GM19455 (cell line): ENCODE results near the gene VWA5B1.

ENCODE experiments used
- ATAC-seq: cut with Tn5 transposase; IDR thresholded peaks from one replicate; pipeline ENCODE4 v1.9.1; 2021; ENCODE audit not compliant: unreplicated experiment

The VWA5B1 gene

GRCh38 chr1:20320704-20321103 is 30.0 kb downstream of the VWA5B1 start:
- no peak for ATAC-seq

DNA sequence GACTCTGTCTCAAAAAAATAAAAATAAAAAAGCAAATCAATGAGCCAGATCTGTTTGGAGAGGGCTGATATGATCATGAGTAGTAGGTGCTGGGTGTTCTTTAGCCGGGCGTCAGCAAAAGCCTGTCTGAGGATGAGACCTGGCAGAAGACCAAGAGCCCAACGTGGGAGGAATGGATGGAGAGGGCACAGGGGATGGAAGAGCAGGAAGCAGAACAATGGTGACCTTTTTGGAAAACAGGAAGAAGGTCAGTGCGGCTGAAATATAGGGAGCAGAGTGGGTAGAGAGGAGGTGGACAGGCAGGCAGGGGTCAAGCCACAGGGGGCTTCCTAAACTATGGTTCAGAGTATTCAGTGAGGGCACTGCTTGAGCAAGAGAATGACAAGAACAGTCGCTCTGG is 30.9 kb downstream of the VWA5B1 start:
- ATAC-seq, result no peak

- peak; percentile 66 for ATAC-seq
Measured at GRCh38 chr1:20322081-20322824, 31.6 kb downstream of the VWA5B1 start.

GRCh38 chr1:20322825-20323612 is 32.3 kb downstream of the VWA5B1 start:
- no peak for ATAC-seq

DNA sequence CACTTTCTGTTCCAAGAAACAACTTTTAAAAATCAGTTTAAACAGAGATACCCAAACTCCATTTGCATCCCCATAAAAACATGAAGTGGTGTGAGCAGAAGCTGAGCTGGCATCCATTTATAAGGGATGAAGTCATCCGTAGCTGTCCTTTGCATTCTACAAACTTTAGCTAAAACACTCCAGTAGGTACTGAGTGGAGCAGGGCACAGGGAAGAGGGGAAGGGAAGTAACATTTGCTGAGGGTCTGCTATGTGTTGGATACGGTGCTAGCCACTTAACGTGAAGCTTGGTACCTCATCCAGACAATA is 32.9 kb downstream of the VWA5B1 start:
- no peak for ATAC-seq

DNA sequence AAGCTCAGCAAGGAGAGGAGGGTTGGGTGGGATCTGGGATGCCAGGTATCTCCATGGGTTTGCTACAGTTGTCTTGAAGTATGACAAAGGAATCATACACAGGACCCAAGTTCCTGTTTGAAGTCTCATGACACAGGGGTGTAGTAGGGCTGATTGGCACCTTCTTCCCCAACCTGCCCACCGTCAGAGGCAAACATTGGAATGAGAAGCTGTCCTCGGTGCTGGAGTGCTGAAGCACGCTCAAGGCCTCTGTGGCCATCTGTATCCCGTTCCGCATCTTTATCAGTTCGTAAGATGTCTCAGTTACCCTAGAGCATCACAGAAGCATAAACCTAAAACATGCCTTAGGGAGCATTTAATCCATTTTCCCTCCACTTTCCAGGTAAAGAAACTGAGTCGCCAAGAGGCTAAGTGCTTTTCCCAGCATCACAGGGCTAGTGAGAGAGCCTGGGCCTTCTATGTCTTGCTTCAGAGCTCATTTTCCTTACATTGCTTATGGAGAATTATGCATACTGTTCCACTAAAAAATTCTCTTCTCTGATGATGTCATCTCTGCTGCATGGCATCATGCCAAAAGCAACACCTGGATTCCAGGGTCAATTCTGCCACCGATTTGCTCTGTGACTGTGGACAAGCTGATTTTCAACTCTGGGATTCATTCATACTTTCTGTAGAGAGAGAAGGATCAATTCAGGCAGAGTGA is 34.2 kb downstream of the VWA5B1 start:
- no peak for ATAC-seq

GRCh38 chr1:20325407-20325843 is 34.8 kb downstream of the VWA5B1 start:
- ATAC-seq, result no peak

GRCh38 chr1:20325844-20326420 is 35.3 kb downstream of the VWA5B1 start:
- no peak for ATAC-seq

DNA sequence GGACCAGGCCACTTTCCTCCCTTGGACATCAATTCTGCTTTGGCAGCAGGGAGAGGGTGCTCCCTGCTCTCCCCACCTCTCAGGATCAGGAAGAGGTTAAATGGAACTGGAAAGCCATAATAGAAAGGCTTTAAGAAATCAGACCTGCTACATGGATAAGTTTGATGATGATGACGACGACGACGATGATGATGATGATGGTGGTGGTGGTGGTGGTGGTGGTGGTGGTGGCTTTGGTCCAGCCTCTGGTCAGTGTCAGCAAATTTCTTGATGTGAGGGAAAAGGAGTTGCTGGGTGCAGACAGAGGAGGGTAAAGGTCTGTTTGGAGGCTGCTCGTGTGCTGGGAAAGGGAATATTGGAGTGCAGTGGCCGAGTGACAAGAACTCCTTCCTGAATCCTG is 36.8 kb downstream of the VWA5B1 start:
- no peak for ATAC-seq

DNA sequence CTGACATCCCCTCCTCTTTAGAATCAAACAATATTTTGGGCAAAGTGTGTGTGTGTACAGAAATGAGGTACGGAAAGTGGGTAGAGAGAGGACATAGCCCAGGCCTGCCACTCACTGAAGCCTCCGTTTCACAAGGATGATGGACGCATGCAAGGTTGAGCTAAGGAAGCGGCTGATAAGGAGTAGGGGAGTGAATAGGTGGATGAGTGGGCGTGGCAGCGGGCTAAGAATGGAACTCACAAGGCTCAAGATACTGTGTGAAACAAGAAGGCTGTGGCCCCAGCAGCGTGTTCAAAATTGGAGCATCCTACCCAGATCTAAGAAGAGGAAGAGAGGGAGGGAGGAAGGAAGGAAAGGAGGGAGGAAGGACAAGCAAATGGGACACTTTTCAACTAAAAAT is 37.5 kb downstream of the VWA5B1 start:
- no peak for ATAC-seq

GRCh38 chr1:20329793-20330542 is 39.3 kb downstream of the VWA5B1 start:
- no peak for ATAC-seq

GRCh38 chr1:20334103-20334502 is 43.4 kb downstream of the VWA5B1 start:
- no peak for ATAC-seq

DNA sequence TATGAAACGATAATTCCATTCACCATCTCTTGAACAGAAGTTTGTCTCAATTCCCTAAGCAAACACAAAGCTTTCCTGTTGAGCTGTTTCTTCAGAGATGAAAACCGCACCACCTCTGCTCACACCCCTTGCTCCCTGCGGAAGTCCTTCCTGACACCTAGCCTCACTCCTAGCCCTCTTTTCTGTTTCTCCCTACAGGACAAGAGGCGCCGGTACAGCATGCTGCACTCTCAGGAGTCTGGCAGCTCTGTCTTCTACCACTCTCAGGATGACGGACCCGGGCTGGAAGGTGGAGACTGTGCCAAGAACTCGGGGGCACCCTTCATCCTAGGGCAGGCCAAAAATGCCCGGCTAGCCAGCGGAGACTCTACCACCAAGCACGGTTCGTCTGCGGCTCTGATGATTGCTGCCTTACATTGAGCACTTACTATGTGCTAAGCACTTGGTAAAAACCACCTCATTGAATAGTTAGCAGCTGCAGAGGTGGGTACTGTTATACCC is 45.5 kb downstream of the VWA5B1 start:
- no peak for ATAC-seq

- no peak for ATAC-seq
Measured at GRCh38 chr1:20337581-20337980, 46.9 kb downstream of the VWA5B1 start.

- ATAC-seq, result no peak
Measured at GRCh38 chr1:20339811-20340457, 49.3 kb downstream of the VWA5B1 start.

DNA sequence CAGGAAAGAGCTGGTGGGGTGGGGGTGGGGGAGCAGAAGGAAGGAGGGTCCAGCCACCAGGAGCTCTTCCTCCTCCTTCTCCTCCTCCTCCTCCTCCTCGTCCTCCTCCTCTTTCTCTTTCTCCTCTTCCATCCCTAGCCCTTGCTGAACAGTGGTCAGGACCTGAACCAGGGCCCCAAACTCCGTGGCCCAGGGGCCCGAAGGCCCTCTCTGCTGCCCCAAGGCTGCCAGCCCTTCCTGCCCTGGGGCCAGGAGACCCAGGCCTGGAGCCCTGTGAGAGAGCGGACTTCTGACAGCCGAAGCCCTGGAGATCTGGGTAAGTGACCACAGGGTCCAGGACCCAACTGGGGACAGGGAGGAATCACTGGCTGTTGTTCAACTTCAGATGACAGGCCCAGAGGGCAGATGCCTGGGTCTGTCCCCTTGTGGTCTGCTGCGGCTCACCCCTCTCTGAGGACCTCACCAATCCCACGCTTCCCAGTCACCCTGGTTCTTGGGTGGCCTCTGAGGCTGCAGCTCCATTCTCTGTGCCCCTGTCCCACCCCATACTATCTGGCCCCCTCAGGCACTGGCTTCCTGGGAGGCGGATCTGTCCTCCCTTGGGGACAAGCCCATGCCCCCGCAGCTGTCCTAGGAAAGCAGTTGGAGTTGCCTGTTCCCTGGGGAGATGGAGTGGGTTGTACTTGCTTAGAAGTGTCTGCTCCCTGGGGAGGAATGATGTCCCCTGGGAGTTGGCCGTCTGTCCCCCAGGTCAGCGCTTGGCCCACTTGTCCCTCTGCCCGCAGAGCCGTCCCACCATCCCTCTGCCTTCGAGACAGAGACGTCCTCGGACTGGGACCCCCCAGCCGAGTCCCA is 51.8 kb downstream of the VWA5B1 start:
- ATAC-seq, result no peak

DNA sequence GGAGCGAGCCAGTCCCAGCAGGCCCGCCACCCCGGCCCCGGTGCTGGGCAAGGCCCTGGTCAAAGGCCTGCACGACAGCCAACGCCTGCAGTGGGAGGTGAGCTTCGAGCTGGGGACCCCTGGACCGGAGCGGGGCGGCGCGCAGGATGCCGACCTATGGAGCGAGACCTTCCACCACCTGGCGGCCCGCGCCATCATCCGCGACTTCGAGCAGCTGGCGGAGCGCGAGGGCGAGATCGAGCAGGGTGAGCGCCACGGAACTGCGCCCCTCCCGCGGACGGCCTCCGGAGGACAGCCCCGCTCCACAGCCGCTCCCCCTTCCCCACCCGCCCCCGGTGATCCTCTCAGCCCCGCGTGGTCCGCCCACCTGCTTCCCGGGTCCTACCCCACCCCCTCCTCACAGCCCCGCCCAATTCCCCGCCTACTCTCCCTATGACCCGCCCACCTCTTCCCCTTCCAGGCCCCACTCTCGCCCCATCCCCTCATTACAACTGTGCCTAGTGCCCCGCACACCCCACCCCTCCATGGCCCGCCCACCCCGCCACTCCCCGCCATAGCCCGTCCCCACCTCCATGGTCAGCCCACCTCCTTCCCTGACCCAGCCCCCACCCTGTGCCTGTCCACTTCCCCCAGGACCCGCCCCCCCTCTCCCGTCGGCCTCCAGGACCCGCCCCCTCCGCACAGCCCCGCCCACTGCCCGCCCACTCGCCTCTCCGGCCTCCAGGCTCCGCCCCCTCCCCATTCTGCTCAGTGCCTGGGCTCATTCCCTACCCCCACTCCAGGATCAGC is 52.7 kb downstream of the VWA5B1 start:
- ATAC-seq, result no peak

- ATAC-seq, result no peak
Measured at GRCh38 chr1:20343938-20344302, 53.2 kb downstream of the VWA5B1 start.

GRCh38 chr1:20344738-20345137 is 54.1 kb downstream of the VWA5B1 start:
- ATAC-seq, result no peak
